ENCODE data around the gene P4HA3.
"Not testable (repeated sequence)": the region's sequence is repeated elsewhere in the genome, so short reads cannot be mapped to it uniquely, and the experiment has no call there.

The P4HA3 gene

DNA sequence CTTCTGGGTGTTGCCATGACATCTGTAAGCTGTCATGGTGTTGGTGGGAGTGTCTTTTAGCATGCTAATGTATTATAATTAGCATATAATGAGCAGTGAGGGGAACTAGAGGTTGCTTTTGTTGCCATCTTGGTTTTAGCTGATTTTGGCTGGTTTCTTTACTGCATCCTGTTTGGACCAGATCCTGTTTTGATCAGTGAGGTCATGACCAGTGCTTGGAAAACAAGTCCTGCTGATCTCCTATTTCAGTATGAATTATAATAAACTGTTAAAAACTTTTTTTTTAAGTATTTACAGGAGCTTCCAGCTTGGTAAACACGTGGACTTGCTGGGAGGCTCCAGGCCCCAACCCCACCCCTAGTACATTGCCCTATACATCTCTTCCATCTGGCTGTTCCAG is 30.5 kb upstream of the P4HA3 start:
- Histone ChIP-seq H3K36me3 (peaks cover 7% of the 10 kb centered on the region; the same call in 1 of the 2 replicates), H3K4me3 (ENCODE audit: low read depth, low read length) (no peak overlapping the region), H3K27ac (no peak overlapping the region), H3K27me3 (ENCODE audit: insufficient read depth, low read depth, severe bottlenecking) (no peaks in the 10 kb centered on the region), H3K9me3 (ENCODE audit: severe bottlenecking) (no peaks in the 10 kb centered on the region)
- no peak for DNase-seq
- TF ChIP-seq, protein P1, sequence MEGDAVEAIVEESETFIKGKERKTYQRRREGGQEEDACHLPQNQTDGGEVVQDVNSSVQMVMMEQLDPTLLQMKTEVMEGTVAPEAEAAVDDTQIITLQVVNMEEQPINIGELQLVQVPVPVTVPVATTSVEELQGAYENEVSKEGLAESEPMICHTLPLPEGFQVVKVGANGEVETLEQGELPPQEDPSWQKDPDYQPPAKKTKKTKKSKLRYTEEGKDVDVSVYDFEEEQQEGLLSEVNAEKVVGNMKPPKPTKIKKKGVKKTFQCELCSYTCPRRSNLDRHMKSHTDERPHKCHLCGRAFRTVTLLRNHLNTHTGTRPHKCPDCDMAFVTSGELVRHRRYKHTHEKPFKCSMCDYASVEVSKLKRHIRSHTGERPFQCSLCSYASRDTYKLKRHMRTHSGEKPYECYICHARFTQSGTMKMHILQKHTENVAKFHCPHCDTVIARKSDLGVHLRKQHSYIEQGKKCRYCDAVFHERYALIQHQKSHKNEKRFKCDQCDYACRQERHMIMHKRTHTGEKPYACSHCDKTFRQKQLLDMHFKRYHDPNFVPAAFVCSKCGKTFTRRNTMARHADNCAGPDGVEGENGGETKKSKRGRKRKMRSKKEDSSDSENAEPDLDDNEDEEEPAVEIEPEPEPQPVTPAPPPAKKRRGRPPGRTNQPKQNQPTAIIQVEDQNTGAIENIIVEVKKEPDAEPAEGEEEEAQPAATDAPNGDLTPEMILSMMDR (IDR thresholded peaks at IDR 0.05; ENCODE audit: low read depth, low read length): no peak

DNA sequence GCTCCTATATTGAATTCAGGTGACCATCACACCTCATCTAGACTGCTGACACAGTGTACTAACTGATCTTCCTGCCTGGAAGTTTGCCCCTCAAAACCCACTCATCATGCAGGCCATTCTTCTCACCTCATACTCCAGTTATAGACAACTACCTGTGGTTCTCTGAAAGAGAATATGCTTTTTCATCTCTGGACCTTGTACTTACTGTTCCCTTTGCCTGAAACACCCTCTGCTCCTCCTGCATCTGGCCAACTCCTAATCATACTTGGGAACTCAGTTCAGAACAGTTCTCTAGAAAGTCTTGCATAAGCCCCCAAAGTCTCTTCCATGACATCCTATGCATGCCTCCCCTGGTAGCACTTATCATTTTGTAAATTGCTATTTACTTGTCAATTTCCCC is 28.2 kb upstream of the P4HA3 start:
- Histone ChIP-seq H3K27ac (no peak overlapping the region), H3K4me3 (ENCODE audit: low read depth, low read length) (no peak overlapping the region), H3K36me3 (peaks cover 3% of the 10 kb centered on the region; the same call in 1 of the 2 replicates), H3K27me3 (ENCODE audit: insufficient read depth, low read depth, severe bottlenecking) (no peaks in the 10 kb centered on the region), H3K9me3 (ENCODE audit: severe bottlenecking) (no peaks in the 10 kb centered on the region)
- TF ChIP-seq, protein P1 (IDR thresholded peaks at IDR 0.05; ENCODE audit: low read depth, low read length): no peak
- DNase-seq: no peak

DNA sequence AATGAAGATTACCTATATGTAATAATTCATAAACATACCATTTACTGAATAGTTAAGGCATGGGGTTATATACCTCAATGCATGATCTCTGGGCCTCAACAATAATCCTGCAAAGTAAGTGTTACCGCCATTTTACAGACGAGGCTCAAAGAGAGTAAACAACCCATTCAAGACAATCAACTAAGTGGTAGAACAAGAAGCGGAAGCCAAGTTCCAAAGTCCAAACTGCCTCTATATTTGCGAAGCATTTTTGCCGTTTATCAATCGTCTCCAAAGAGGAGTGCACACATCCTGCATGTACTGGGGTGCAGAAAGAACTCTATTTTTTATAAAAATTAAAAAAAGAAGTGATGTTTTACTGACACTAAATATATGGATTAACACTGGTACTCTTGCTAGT is 27.5 kb upstream of the P4HA3 start:
- Histone ChIP-seq H3K9me3 (ENCODE audit: severe bottlenecking) (no peaks in the 10 kb centered on the region), H3K4me3 (ENCODE audit: low read depth, low read length) (no peak overlapping the region), H3K27me3 (ENCODE audit: insufficient read depth, low read depth, severe bottlenecking) (no peaks in the 10 kb centered on the region), H3K27ac (no peak overlapping the region), H3K36me3 (peaks cover 3% of the 10 kb centered on the region; the same call in 1 of the 2 replicates)
- TF ChIP-seq, protein P1 (IDR thresholded peaks at IDR 0.05; ENCODE audit: low read depth, low read length): no peak
- DNase-seq: no peak

DNA sequence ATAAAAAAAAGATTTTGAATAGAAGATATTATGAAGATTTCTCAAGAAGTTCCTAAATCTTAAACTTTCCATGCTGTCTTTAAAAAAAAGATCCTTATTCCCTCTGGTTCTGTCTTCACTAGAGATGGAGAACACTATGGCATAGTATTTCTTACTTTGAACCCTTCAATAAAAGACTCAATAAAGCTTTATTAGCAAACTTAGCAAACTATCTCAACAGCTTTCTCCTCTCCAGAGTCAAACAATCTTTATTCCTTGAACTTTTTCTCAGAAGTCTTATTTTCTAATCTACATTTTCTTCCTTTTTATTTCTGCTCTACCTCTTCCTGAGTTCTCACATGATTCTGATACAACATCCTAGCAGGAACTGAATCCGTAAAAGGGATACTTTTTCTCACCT is 21.8 kb upstream of the P4HA3 start:
- peaks cover 2% of the 10 kb centered on the region for H3K9me3 ChIP-seq (ENCODE audit: severe bottlenecking)
- H3K4me3 ChIP-seq (ENCODE audit: low read depth, low read length): no peak overlapping the region
- TF ChIP-seq, protein P1 (IDR thresholded peaks at IDR 0.05; ENCODE audit: low read depth, low read length): no peak
- H3K36me3 ChIP-seq: no peaks in the 10 kb centered on the region
- no peaks in the 10 kb centered on the region for H3K27me3 ChIP-seq (ENCODE audit: insufficient read depth, low read depth, severe bottlenecking)
- no peak overlapping the region for H3K27ac ChIP-seq
- no peak for DNase-seq

DNA sequence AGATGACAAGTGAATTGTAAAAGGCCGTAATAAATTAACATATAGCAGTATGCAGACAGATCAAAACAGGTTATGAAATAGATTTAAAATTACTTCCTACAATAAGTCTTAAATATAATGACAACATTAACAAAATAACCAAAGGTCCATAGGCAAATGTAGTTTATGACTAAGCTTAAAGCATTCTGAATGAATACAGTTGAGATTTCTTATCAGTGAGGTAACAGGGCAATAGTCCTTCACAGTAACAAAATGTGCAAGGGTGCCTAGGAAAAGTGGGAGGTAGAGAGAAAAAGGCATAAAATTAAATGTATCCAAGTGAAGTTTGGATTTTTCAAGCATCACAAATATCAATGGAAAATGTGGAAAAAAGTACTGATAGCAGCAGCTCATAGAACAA is 20.9 kb upstream of the P4HA3 start:
- TF ChIP-seq, protein P1 (IDR thresholded peaks at IDR 0.05; ENCODE audit: low read depth, low read length): no peak
- DNase-seq: no peak
- H3K27ac ChIP-seq: no peak overlapping the region
- no peaks in the 10 kb centered on the region for H3K36me3 ChIP-seq
- H3K4me3 ChIP-seq (ENCODE audit: low read depth, low read length): no peak overlapping the region
- peaks cover 3% of the 10 kb centered on the region for H3K9me3 ChIP-seq (ENCODE audit: severe bottlenecking)
- no peaks in the 10 kb centered on the region for H3K27me3 ChIP-seq (ENCODE audit: insufficient read depth, low read depth, severe bottlenecking)

DNA sequence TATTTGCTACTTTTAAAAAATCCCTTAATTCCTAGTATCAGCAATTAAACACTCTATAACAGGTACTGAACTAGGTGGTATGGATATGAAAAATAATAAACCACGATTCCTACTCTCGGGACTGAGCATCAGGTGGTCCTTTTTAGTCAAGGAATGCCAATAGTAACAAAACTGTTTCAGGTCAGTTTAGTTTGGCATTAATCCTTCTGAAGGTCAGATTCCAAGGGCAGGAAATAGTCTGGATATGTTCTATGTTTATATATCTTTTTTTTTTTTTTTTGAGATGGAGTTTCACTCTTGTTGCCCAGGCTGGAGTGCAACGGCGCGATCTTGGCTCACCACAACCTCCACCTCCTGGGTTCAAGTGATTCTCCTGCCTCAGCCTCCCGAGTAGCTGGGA is 19.6 kb upstream of the P4HA3 start:
- not testable (repeated sequence) for H3K36me3 ChIP-seq; H3K27me3 ChIP-seq (ENCODE audit: insufficient read depth, low read depth, severe bottlenecking); H3K4me3 ChIP-seq (ENCODE audit: low read depth, low read length); H3K27ac ChIP-seq; H3K9me3 ChIP-seq (ENCODE audit: severe bottlenecking); DNase-seq
